ENCODE data around the gene SKAP1.

SKAP1 gene

GRCh38 chr17:48123776-48124388 lies 306.1 kb downstream of the SKAP1 start:
- no peak overlapping the region for H3K4me2 ChIP-seq (ENCODE audit: low read length)
- H3K36me3 ChIP-seq (ENCODE audit: insufficient read depth, low read length), result peaks cover 41% of the 10 kb centered on the region
- H3K9ac ChIP-seq (ENCODE audit: low read depth, low read length), result no peak overlapping the region

GRCh38 chr17:48123111-48123510 lies 306.9 kb downstream of the SKAP1 start:
- Histone ChIP-seq H3K9ac (ENCODE audit: low read depth, low read length) (no peak overlapping the region), H3K4me3 (ENCODE audit: low read length) (no peak overlapping the region), H3K9me3 (replicated peaks; ENCODE audit: low read length) (no peaks in the 10 kb centered on the region), H3K36me3 (ENCODE audit: insufficient read depth, low read length) (peaks cover 46% of the 10 kb centered on the region), H3K27me3 (ENCODE audit: control insufficient read depth, insufficient read depth, low read length) (no peaks in the 10 kb centered on the region), H3K4me2 (ENCODE audit: low read length) (no peak overlapping the region), H3K4me1 (ENCODE audit: control insufficient read depth, insufficient read depth, low read length) (peaks cover 9% of the 10 kb centered on the region)

More at GRCh38 chr17:48123776-48124388, 306.1 kb downstream of the SKAP1 start:
- peaks cover 9% of the 10 kb centered on the region for H3K4me1 ChIP-seq (ENCODE audit: control insufficient read depth, insufficient read depth, low read length)
- H3K9me3 ChIP-seq (replicated peaks; ENCODE audit: low read length), result no peaks in the 10 kb centered on the region
- no peaks in the 10 kb centered on the region for H3K27me3 ChIP-seq (ENCODE audit: control insufficient read depth, insufficient read depth, low read length)
- H3K4me3 ChIP-seq (ENCODE audit: low read length), result no peak overlapping the region

- Histone ChIP-seq H3K27me3 (ENCODE audit: control insufficient read depth, insufficient read depth, low read length) (no peaks in the 10 kb centered on the region), H3K9me3 (replicated peaks; ENCODE audit: low read length) (no peaks in the 10 kb centered on the region), H3K9ac (ENCODE audit: low read depth, low read length) (no peak overlapping the region), H3K4me1 (ENCODE audit: control insufficient read depth, insufficient read depth, low read length) (peaks cover 7% of the 10 kb centered on the region), H3K36me3 (ENCODE audit: insufficient read depth, low read length) (peaks cover 49% of the 10 kb centered on the region), H3K4me3 (ENCODE audit: low read length) (no peak overlapping the region), H3K4me2 (ENCODE audit: low read length) (no peak overlapping the region)
Observed at GRCh38 chr17:48122665-48123045, 307.4 kb downstream of the SKAP1 start.

- no peak overlapping the region for H3K9ac ChIP-seq (ENCODE audit: low read depth, low read length)
- H3K27me3 ChIP-seq (ENCODE audit: control insufficient read depth, insufficient read depth, low read length), result no peaks in the 10 kb centered on the region
- no peak overlapping the region for H3K4me3 ChIP-seq (ENCODE audit: low read length)
- no peak overlapping the region for H3K4me2 ChIP-seq (ENCODE audit: low read length)
- no peaks in the 10 kb centered on the region for H3K9me3 ChIP-seq (replicated peaks; ENCODE audit: low read length)
- peaks cover 1% of the 10 kb centered on the region for H3K4me1 ChIP-seq (ENCODE audit: control insufficient read depth, insufficient read depth, low read length)
- H3K36me3 ChIP-seq (ENCODE audit: insufficient read depth, low read length), result peaks cover 49% of the 10 kb centered on the region
Observed at GRCh38 chr17:48121923-48122664, 307.9 kb downstream of the SKAP1 start.

- Histone ChIP-seq H3K27me3 (ENCODE audit: control insufficient read depth, insufficient read depth, low read length) (no peaks in the 10 kb centered on the region), H3K36me3 (ENCODE audit: insufficient read depth, low read length) (peaks cover 10% of the 10 kb centered on the region), H3K4me1 (ENCODE audit: control insufficient read depth, insufficient read depth, low read length) (peaks cover 8% of the 10 kb centered on the region), H3K9me3 (replicated peaks; ENCODE audit: low read length) (no peaks in the 10 kb centered on the region), H3K4me3 (ENCODE audit: low read length) (no peak overlapping the region), H3K9ac (ENCODE audit: low read depth, low read length) (no peak overlapping the region), H3K4me2 (ENCODE audit: low read length) (no peak overlapping the region)
Observed at GRCh38 chr17:48113201-48113676, 316.8 kb downstream of the SKAP1 start.

GRCh38 chr17:48111937-48112241 lies 318.1 kb downstream of the SKAP1 start:
- Histone ChIP-seq H3K4me3 (ENCODE audit: low read length) (no peak overlapping the region), H3K36me3 (ENCODE audit: insufficient read depth, low read length) (peaks cover 7% of the 10 kb centered on the region), H3K9me3 (replicated peaks; ENCODE audit: low read length) (no peaks in the 10 kb centered on the region), H3K4me1 (ENCODE audit: control insufficient read depth, insufficient read depth, low read length) (peaks cover 8% of the 10 kb centered on the region), H3K9ac (ENCODE audit: low read depth, low read length) (no peak overlapping the region), H3K27me3 (ENCODE audit: control insufficient read depth, insufficient read depth, low read length) (no peaks in the 10 kb centered on the region), H3K4me2 (ENCODE audit: low read length) (no peak overlapping the region)

GRCh38 chr17:48110761-48111160 lies 319.3 kb downstream of the SKAP1 start:
- Histone ChIP-seq H3K9me3 (replicated peaks; ENCODE audit: low read length) (no peaks in the 10 kb centered on the region), H3K4me2 (ENCODE audit: low read length) (no peak overlapping the region), H3K36me3 (ENCODE audit: insufficient read depth, low read length) (peaks cover 7% of the 10 kb centered on the region), H3K9ac (ENCODE audit: low read depth, low read length) (no peak overlapping the region), H3K4me3 (ENCODE audit: low read length) (no peak overlapping the region), H3K4me1 (ENCODE audit: control insufficient read depth, insufficient read depth, low read length) (peaks cover 11% of the 10 kb centered on the region), H3K27me3 (ENCODE audit: control insufficient read depth, insufficient read depth, low read length) (no peaks in the 10 kb centered on the region)

GRCh38 chr17:48107137-48108055 lies 322.6 kb downstream of the SKAP1 start, which contains the start of gene SNX11:
Gene SNX11, plus strand, starts transcription at chr17:48107766. Its CDS starts 4,278 bp downstream, at chr17:48112044.
- Histone ChIP-seq H3K36me3 (ENCODE audit: insufficient read depth, low read length) (no peaks in the 10 kb centered on the region), H3K4me2 (ENCODE audit: low read length) (peak within 1 kb of the TSS; percentile 89), H3K4me1 (ENCODE audit: control insufficient read depth, insufficient read depth, low read length) (peaks cover 11% of the 10 kb centered on the region), H3K4me3 (ENCODE audit: low read length) (peak within 1 kb of the TSS; percentile 93), H3K9ac (ENCODE audit: low read depth, low read length) (peak within 1 kb of the TSS; percentile 94), H3K27me3 (ENCODE audit: control insufficient read depth, insufficient read depth, low read length) (no peaks in the 10 kb centered on the region), H3K9me3 (replicated peaks; ENCODE audit: low read length) (no peaks in the 10 kb centered on the region)

GRCh38 chr17:48106802-48107136 lies 323.2 kb downstream of the SKAP1 start:
- H3K9ac ChIP-seq (ENCODE audit: low read depth, low read length), result peak overlapping the region; percentile 94
- no peaks in the 10 kb centered on the region for H3K27me3 ChIP-seq (ENCODE audit: control insufficient read depth, insufficient read depth, low read length)
- peaks cover 11% of the 10 kb centered on the region for H3K4me1 ChIP-seq (ENCODE audit: control insufficient read depth, insufficient read depth, low read length)
- H3K4me2 ChIP-seq (ENCODE audit: low read length), result peak overlapping the region; percentile 89
- peak overlapping the region; percentile 93 for H3K4me3 ChIP-seq (ENCODE audit: low read length)
- H3K36me3 ChIP-seq (ENCODE audit: insufficient read depth, low read length), result no peaks in the 10 kb centered on the region
- H3K9me3 ChIP-seq (replicated peaks; ENCODE audit: low read length), result no peaks in the 10 kb centered on the region

GRCh38 chr17:48104440-48104839 lies 325.6 kb downstream of the SKAP1 start:
- Histone ChIP-seq H3K9ac (ENCODE audit: low read depth, low read length) (no peak overlapping the region), H3K4me2 (ENCODE audit: low read length) (no peak overlapping the region), H3K4me1 (ENCODE audit: control insufficient read depth, insufficient read depth, low read length) (peaks cover 11% of the 10 kb centered on the region), H3K27me3 (ENCODE audit: control insufficient read depth, insufficient read depth, low read length) (no peaks in the 10 kb centered on the region), H3K9me3 (replicated peaks; ENCODE audit: low read length) (no peaks in the 10 kb centered on the region), H3K36me3 (ENCODE audit: insufficient read depth, low read length) (no peaks in the 10 kb centered on the region), H3K4me3 (ENCODE audit: low read length) (no peak overlapping the region)

Data from skeletal muscle satellite cell (primary cell).